Measurements from ENCODE around the gene HSD3B2. TPM values are rescaled to one million over a fixed set of nuclear protein-coding genes. Genes with fewer than 3 reads are reported as not detected.

Gene HSD3B2
- total RNA-seq, 5 donors from 2014 or later (not counting 1 experiment from before 2014, with no cell fraction given): 0.59 to 2.6 (median 1.1) TPM; not detected in 2

DNA sequence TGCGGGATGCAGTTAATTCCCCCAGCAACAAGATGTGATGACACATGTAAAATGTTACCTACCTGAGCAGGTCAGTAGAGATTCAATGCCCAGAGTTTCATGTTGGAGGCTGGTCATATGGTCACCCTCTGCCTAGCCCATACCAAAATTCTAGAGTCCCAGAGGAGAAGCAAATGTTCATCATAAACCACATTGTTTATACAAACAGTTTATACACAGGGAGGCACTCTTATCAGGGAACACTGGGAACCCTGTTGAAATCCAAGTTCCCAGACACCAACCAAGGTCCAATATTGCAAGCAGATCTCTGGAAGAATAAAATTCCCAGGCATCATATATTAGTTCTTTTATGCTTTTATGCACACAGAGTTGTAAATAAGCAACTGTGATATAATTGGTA lies 35.8 kb upstream of the HSD3B2 start:
- ChIA-PET CTCF (no interaction called here), POLR2A (no interaction called here)
- peaks cover 2 to 4% (median 3%) of the 10 kb centered on the region in 3 donors for H3K4me1 Mint-ChIP-seq
- Histone ChIP-seq H3K27me3 (replicated peaks in 1 of 2; ENCODE audit: control insufficient read depth in 2 of 2, extremely low read depth in 1 of 2, insufficient read depth in 2 of 2, low read length in 1 of 2) (no peaks in the 10 kb centered on the region), H3K4me1 (ENCODE audit: control insufficient read depth in 1 of 2, extremely low read depth in 1 of 2, insufficient read depth in 2 of 2, low read length in 2 of 2) (no peaks in the 10 kb centered on the region), H3K9me3 (no peaks in the 10 kb centered on the region), H3K27ac (ENCODE audit: low read length) (no peak overlapping the region), H3K36me3 (ENCODE audit: control insufficient read depth in 2 of 2, extremely low read depth in 1 of 2, insufficient read depth in 1 of 2, low read length in 1 of 2) (no peaks in the 10 kb centered on the region), H3K4me3 (ENCODE audit: control insufficient read depth in 1 of 2, extremely low read depth in 1 of 2, low read length in 1 of 2) (no peak overlapping the region)
- H3K9me3 Mint-ChIP-seq: peaks cover 0 to 12% (median 4%) of the 10 kb centered on the region in 3 donors
- H3K4me3 Mint-ChIP-seq: no peak overlapping the region
- no peak for ATAC-seq (replicated peaks in 1 of 4)
- H3K27ac Mint-ChIP-seq: no peak overlapping the region
- DNase-seq: no peak
- H3K27me3 Mint-ChIP-seq: peaks cover 7 to 16% of the 10 kb centered on the region in 2 donors
- 100% methylated on average over 1 of the region's 1 CpG for WGBS (ENCODE audit: insufficient coverage)
- H3K36me3 Mint-ChIP-seq: no peaks in the 10 kb centered on the region

- Mint-ChIP-seq H3K9me3 (peaks cover 0 to 12% (median 4%) of the 10 kb centered on the region in 3 donors), H3K4me1 (no peaks in the 10 kb centered on the region), H3K27ac (no peak overlapping the region), H3K27me3 (peaks cover 5 to 16% of the 10 kb centered on the region in 2 donors), H3K4me3 (no peak overlapping the region), H3K36me3 (no peaks in the 10 kb centered on the region)
- ATAC-seq (replicated peaks in 1 of 4): no peak
- Histone ChIP-seq H3K36me3 (ENCODE audit: control insufficient read depth in 2 of 2, extremely low read depth in 1 of 2, insufficient read depth in 1 of 2, low read length in 1 of 2) (no peaks in the 10 kb centered on the region), H3K4me3 (ENCODE audit: control insufficient read depth in 1 of 2, extremely low read depth in 1 of 2, low read length in 1 of 2) (no peak overlapping the region), H3K27me3 (replicated peaks in 1 of 2; ENCODE audit: control insufficient read depth in 2 of 2, extremely low read depth in 1 of 2, insufficient read depth in 2 of 2, low read length in 1 of 2) (no peaks in the 10 kb centered on the region), H3K9me3 (no peaks in the 10 kb centered on the region), H3K27ac (ENCODE audit: low read length) (no peak overlapping the region), H3K4me1 (ENCODE audit: control insufficient read depth in 1 of 2, extremely low read depth in 1 of 2, insufficient read depth in 2 of 2, low read length in 2 of 2) (no peaks in the 10 kb centered on the region)
- 80% methylated on average over 1 of the region's 2 CpGs for WGBS (ENCODE audit: insufficient coverage)
- CTCF ChIA-PET: no interaction called here
- POLR2A ChIA-PET: no interaction called here
- DNase-seq: no peak
These were observed 34.6 kb upstream of the HSD3B2 start for GRCh38 chr1:119380304-119380703.

- CTCF ChIA-PET: no interaction called here
- peaks cover 0 to 12% (median 4%) of the 10 kb centered on the region in 3 donors for H3K9me3 Mint-ChIP-seq
- no peak overlapping the region for H3K4me3 Mint-ChIP-seq
- Histone ChIP-seq H3K27ac (ENCODE audit: low read length) (no peak overlapping the region), H3K27me3 (replicated peaks in 1 of 2; ENCODE audit: control insufficient read depth in 2 of 2, extremely low read depth in 1 of 2, insufficient read depth in 2 of 2, low read length in 1 of 2) (no peaks in the 10 kb centered on the region), H3K4me3 (ENCODE audit: control insufficient read depth in 1 of 2, extremely low read depth in 1 of 2, low read length in 1 of 2) (no peak overlapping the region), H3K36me3 (ENCODE audit: control insufficient read depth in 2 of 2, extremely low read depth in 1 of 2, insufficient read depth in 1 of 2, low read length in 1 of 2) (no peaks in the 10 kb centered on the region), H3K4me1 (ENCODE audit: control insufficient read depth in 1 of 2, extremely low read depth in 1 of 2, insufficient read depth in 2 of 2, low read length in 2 of 2) (no peaks in the 10 kb centered on the region), H3K9me3 (no peaks in the 10 kb centered on the region)
- H3K27ac Mint-ChIP-seq: no peak overlapping the region
- ATAC-seq (replicated peaks in 1 of 4) (no peak), DNase-seq (no peak)
- H3K36me3 Mint-ChIP-seq: no peaks in the 10 kb centered on the region
- POLR2A ChIA-PET: no interaction called here
- 90% methylated on average over 3 of the region's 5 CpGs for WGBS (ENCODE audit: insufficient coverage)
- peaks cover 4 to 16% of the 10 kb centered on the region in 2 donors for H3K27me3 Mint-ChIP-seq
- H3K4me1 Mint-ChIP-seq: no peaks in the 10 kb centered on the region
These were observed 33.8 kb upstream of the HSD3B2 start for GRCh38 chr1:119380983-119381662.

DNA sequence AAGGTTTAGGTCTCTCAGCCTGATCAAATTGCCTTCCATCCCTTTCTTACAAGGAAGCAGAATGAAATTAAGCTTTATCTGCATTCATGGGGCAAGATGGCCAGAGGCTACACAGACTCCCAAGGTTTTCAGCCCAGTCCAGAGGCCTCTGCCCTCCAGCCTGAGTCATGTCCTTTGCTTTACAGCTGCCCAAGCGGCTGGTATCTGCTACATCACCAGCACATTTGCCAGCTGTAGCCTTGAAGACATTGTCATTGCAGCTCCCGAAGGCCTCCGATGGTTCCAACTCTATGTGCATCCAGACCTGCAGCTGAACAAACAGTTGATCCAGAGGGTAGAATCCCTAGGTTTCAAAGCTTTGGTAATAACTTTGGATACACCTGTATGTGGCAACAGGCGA lies 30.4 kb upstream of the HSD3B2 start:
- POLR2A ChIA-PET: no interaction called here
- H3K4me3 Mint-ChIP-seq: no peak overlapping the region
- H3K36me3 Mint-ChIP-seq: no peaks in the 10 kb centered on the region
- H3K4me3 ChIP-seq (ENCODE audit: control insufficient read depth in 1 of 2, extremely low read depth in 1 of 2, low read length in 1 of 2): no peak overlapping the region
- WGBS (ENCODE audit: insufficient coverage): 100% methylated on average over 4 of the region's 4 CpGs
- peaks cover 0 to 9% (median 0%) of the 10 kb centered on the region in 3 donors for H3K9me3 Mint-ChIP-seq
- CTCF ChIA-PET: no interaction called here
- DNase-seq: no peak
- H3K36me3 ChIP-seq (ENCODE audit: control insufficient read depth in 2 of 2, extremely low read depth in 1 of 2, insufficient read depth in 1 of 2, low read length in 1 of 2): no peaks in the 10 kb centered on the region
- H3K27ac ChIP-seq (ENCODE audit: low read length): no peak overlapping the region
- H3K4me1 Mint-ChIP-seq: no peaks in the 10 kb centered on the region
- H3K27me3 Mint-ChIP-seq: peaks cover 0 to 13% of the 10 kb centered on the region in 2 donors
- no peak for ATAC-seq (replicated peaks in 1 of 4)
- H3K27ac Mint-ChIP-seq: no peak overlapping the region
- no peaks in the 10 kb centered on the region for H3K27me3 ChIP-seq (replicated peaks in 1 of 2; ENCODE audit: control insufficient read depth in 2 of 2, extremely low read depth in 1 of 2, insufficient read depth in 2 of 2, low read length in 1 of 2)
- no peaks in the 10 kb centered on the region for H3K9me3 ChIP-seq
- no peaks in the 10 kb centered on the region for H3K4me1 ChIP-seq (ENCODE audit: control insufficient read depth in 1 of 2, extremely low read depth in 1 of 2, insufficient read depth in 2 of 2, low read length in 2 of 2)

DNA sequence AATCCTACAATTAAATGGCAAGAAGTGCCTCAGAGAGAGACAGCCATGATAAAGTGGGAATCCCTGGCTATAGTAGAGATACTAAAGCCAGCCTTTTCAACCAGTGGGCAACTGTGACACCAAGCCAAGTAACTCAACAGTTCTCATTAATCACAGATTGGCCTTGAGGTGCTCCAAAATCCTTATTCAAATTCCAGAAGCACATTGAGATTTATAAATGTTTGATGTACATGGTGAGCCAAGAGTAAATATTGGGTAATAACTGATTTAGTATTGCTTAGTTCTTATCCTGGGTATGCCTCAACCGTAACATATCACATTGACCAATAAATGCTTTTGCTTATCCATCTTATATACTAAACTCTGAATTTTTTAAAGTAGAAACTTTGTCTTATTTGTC lies 29.3 kb upstream of the HSD3B2 start:
- no peaks in the 10 kb centered on the region for H3K4me1 Mint-ChIP-seq
- no peak for DNase-seq
- WGBS (ENCODE audit: insufficient coverage): no CpG with 5 or more reads among the region's 1 CpG

GRCh38 chr1:119387858-119388257 lies 27.1 kb upstream of the HSD3B2 start:
- no peaks in the 10 kb centered on the region for H3K9me3 ChIP-seq
- H3K4me3 Mint-ChIP-seq: no peak overlapping the region
- no peak for ATAC-seq (replicated peaks in 1 of 4)
- WGBS (ENCODE audit: insufficient coverage): no CpG with 5 or more reads among the region's 3 CpGs
- no peaks in the 10 kb centered on the region for H3K9me3 Mint-ChIP-seq
- H3K27me3 ChIP-seq (replicated peaks in 1 of 2; ENCODE audit: control insufficient read depth in 2 of 2, extremely low read depth in 1 of 2, insufficient read depth in 2 of 2, low read length in 1 of 2): peaks cover 0 to 3% of the 10 kb centered on the region in 2 experiments
- no peak overlapping the region for H3K27ac ChIP-seq (ENCODE audit: low read length)
- no peak overlapping the region for H3K27ac Mint-ChIP-seq
- no peak for DNase-seq
- no peaks in the 10 kb centered on the region for H3K36me3 ChIP-seq (ENCODE audit: control insufficient read depth in 2 of 2, extremely low read depth in 1 of 2, insufficient read depth in 1 of 2, low read length in 1 of 2)
- ChIA-PET POLR2A (no interaction called here), CTCF (no interaction called here)
- no peak overlapping the region for H3K4me3 ChIP-seq (ENCODE audit: control insufficient read depth in 1 of 2, extremely low read depth in 1 of 2, low read length in 1 of 2)
- peaks cover 0 to 10% of the 10 kb centered on the region in 2 donors for H3K27me3 Mint-ChIP-seq
- H3K4me1 ChIP-seq (ENCODE audit: control insufficient read depth in 1 of 2, extremely low read depth in 1 of 2, insufficient read depth in 2 of 2, low read length in 2 of 2): no peaks in the 10 kb centered on the region
- H3K4me1 Mint-ChIP-seq: no peaks in the 10 kb centered on the region
- H3K36me3 Mint-ChIP-seq: no peaks in the 10 kb centered on the region

More for the DNA sequence above, 29.3 kb upstream of the HSD3B2 start:
- no peaks in the 10 kb centered on the region for H3K36me3 ChIP-seq (ENCODE audit: control insufficient read depth in 2 of 2, extremely low read depth in 1 of 2, insufficient read depth in 1 of 2, low read length in 1 of 2)
- H3K36me3 Mint-ChIP-seq: no peaks in the 10 kb centered on the region
- no peaks in the 10 kb centered on the region for H3K9me3 Mint-ChIP-seq
- ATAC-seq (replicated peaks in 1 of 4): no peak
- CTCF ChIA-PET: no interaction called here
- H3K27me3 Mint-ChIP-seq: peaks cover 0 to 5% of the 10 kb centered on the region in 2 donors
- H3K4me1 ChIP-seq (ENCODE audit: control insufficient read depth in 1 of 2, extremely low read depth in 1 of 2, insufficient read depth in 2 of 2, low read length in 2 of 2): no peaks in the 10 kb centered on the region
- POLR2A ChIA-PET: no interaction called here
- H3K4me3 ChIP-seq (ENCODE audit: control insufficient read depth in 1 of 2, extremely low read depth in 1 of 2, low read length in 1 of 2): no peak overlapping the region
- H3K27ac Mint-ChIP-seq: no peak overlapping the region
- H3K4me3 Mint-ChIP-seq: no peak overlapping the region
- no peaks in the 10 kb centered on the region for H3K27me3 ChIP-seq (replicated peaks in 1 of 2; ENCODE audit: control insufficient read depth in 2 of 2, extremely low read depth in 1 of 2, insufficient read depth in 2 of 2, low read length in 1 of 2)
- no peak overlapping the region for H3K27ac ChIP-seq (ENCODE audit: low read length)
- no peaks in the 10 kb centered on the region for H3K9me3 ChIP-seq

GRCh38 chr1:119388450-119388849 lies 26.5 kb upstream of the HSD3B2 start:
- Histone ChIP-seq H3K27me3 (replicated peaks in 1 of 2; ENCODE audit: control insufficient read depth in 2 of 2, extremely low read depth in 1 of 2, insufficient read depth in 2 of 2, low read length in 1 of 2) (peaks cover 0 to 3% of the 10 kb centered on the region in 2 experiments), H3K4me1 (ENCODE audit: control insufficient read depth in 1 of 2, extremely low read depth in 1 of 2, insufficient read depth in 2 of 2, low read length in 2 of 2) (no peaks in the 10 kb centered on the region), H3K9me3 (no peaks in the 10 kb centered on the region), H3K27ac (ENCODE audit: low read length) (no peak overlapping the region), H3K36me3 (ENCODE audit: control insufficient read depth in 2 of 2, extremely low read depth in 1 of 2, insufficient read depth in 1 of 2, low read length in 1 of 2) (no peaks in the 10 kb centered on the region), H3K4me3 (ENCODE audit: control insufficient read depth in 1 of 2, extremely low read depth in 1 of 2, low read length in 1 of 2) (no peak overlapping the region)
- no peaks in the 10 kb centered on the region for H3K4me1 Mint-ChIP-seq
- no peaks in the 10 kb centered on the region for H3K36me3 Mint-ChIP-seq
- no peak overlapping the region for H3K4me3 Mint-ChIP-seq
- 33% methylated on average over 1 of the region's 1 CpG for WGBS (ENCODE audit: insufficient coverage)
- no peak for DNase-seq
- H3K9me3 Mint-ChIP-seq: no peaks in the 10 kb centered on the region
- CTCF ChIA-PET: no interaction called here
- peaks cover 0 to 16% of the 10 kb centered on the region in 2 donors for H3K27me3 Mint-ChIP-seq
- no peak overlapping the region for H3K27ac Mint-ChIP-seq
- no peak for ATAC-seq (replicated peaks in 1 of 4)
- POLR2A ChIA-PET: no interaction called here

All from T-cell (primary cell).